WTC11 (cell line): ENCODE measurements around the gene DTL. TPM values are rescaled to one million over a fixed set of nuclear protein-coding genes. Genes with fewer than 3 reads are reported as not detected.

Source experiments
- ATAC-seq: fragments of 200-7000 bp; cut with Tn5 transposase; 2 replicates; pipeline ENCODE4 v1.10.0; 2021; ENCODE audit warnings: mild to moderate bottlenecking, moderate library complexity
- CTCF ChIA-PET: fragments of 300-600 bp; sonication (Branson Sonifier 250); formaldehyde crosslinking; loops from one replicate; lab custom pipeline; 2021; ENCODE audit warnings: antibody characterized with exemption; lab: Charles Lee
- POLR2A ChIA-PET: fragments of 350-600 bp; sonication (Branson Sonifier 250); formaldehyde crosslinking; loops from one replicate; lab custom pipeline; 2021; ENCODE audit warnings: antibody characterized with exemption; lab: Charles Lee
- DNase-seq: peaks from one replicate; pipeline ENCODE4 v3.0.0; 2021; ENCODE audit warnings: low spot score
- H3K27ac Mint-ChIP-seq: 2 replicates; pipeline ENCODE4 v1.8.0; 2021; ENCODE audit warnings: mixed read lengths
- H3K27me3 Mint-ChIP-seq: 2 replicates; pipeline ENCODE4 v1.8.0; 2021; ENCODE audit warnings: low read depth, mild to moderate bottlenecking, moderate library complexity, mixed read lengths
- H3K36me3 Mint-ChIP-seq: 2 replicates; pipeline ENCODE4 v1.8.0; 2021; ENCODE audit warnings: mixed read lengths
- H3K4me1 Mint-ChIP-seq: 2 replicates; pipeline ENCODE4 v1.8.0; 2022; ENCODE audit warnings: mixed read lengths
- H3K4me3 Mint-ChIP-seq: 2 replicates; pipeline ENCODE4 v1.8.0; 2021; ENCODE audit warnings: mild to moderate bottlenecking, moderate library complexity, mixed read lengths
- H3K9me3 Mint-ChIP-seq: 2 replicates; pipeline ENCODE4 v1.8.0; 2021; ENCODE audit warnings: mixed read lengths
- ATF6 ChIP-seq: sonication (generic); formaldehyde crosslinking; IDR thresholded peaks from 2 replicates; pipeline ENCODE4 v1.8.1; 2023; ENCODE audit warnings: mild to moderate bottlenecking, missing genetic modification reagents
- CTCF ChIP-seq: fragments of 200-600 bp; IDR thresholded peaks from 2 replicates; pipeline ENCODE4 v1.8.0; 2022; ENCODE audit warnings: antibody characterized with exemption
- E2F4 ChIP-seq: sonication (generic); formaldehyde crosslinking; IDR thresholded peaks from 2 replicates; pipeline ENCODE4 v1.8.1; 2022; ENCODE audit warnings: low read depth, mild to moderate bottlenecking, moderate library complexity, missing genetic modification reagents, borderline replicate concordance
- FOXP1 ChIP-seq: sonication (generic); formaldehyde crosslinking; IDR thresholded peaks from 2 replicates; pipeline ENCODE4 v1.8.0; 2022; ENCODE audit warnings: missing genetic modification reagents, mild to moderate bottlenecking, moderate library complexity, borderline replicate concordance
- FOXP4 ChIP-seq: sonication (generic); formaldehyde crosslinking; IDR thresholded peaks from 2 replicates; pipeline ENCODE4 v1.8.0; 2022; ENCODE audit warnings: mild to moderate bottlenecking, missing genetic modification reagents
- GRHL2 ChIP-seq: fragments of 250-450 bp; sonication (Bioruptor Pico); IDR thresholded peaks from 2 replicates; pipeline ENCODE4 v1.8.0; 2022; ENCODE audit warnings: mild to moderate bottlenecking, moderate library complexity; ENCODE audit not compliant: insufficient replicate concordance, severe bottlenecking
- HMGA2 ChIP-seq: fragments of 250-450 bp; sonication (Bioruptor Pico); IDR thresholded peaks from 2 replicates; pipeline ENCODE4 v1.4.0; 2021; ENCODE audit warnings: mild to moderate bottlenecking, moderate library complexity
- HMGXB4 ChIP-seq: sonication (generic); formaldehyde crosslinking; IDR thresholded peaks from 2 replicates; pipeline ENCODE4 v1.8.1; 2023; ENCODE audit warnings: mild to moderate bottlenecking, moderate library complexity, missing genetic modification reagents
- PREB ChIP-seq: sonication (generic); formaldehyde crosslinking; IDR thresholded peaks from 2 replicates; pipeline ENCODE4 v1.8.1; 2022; ENCODE audit warnings: mild to moderate bottlenecking, missing genetic modification reagents, moderate library complexity, borderline replicate concordance
- SMAD3 ChIP-seq: sonication (generic); formaldehyde crosslinking; IDR thresholded peaks from 2 replicates; pipeline ENCODE4 v1.8.0; 2022; ENCODE audit warnings: missing genetic modification reagents, mild to moderate bottlenecking, borderline replicate concordance
- SOX15 ChIP-seq: fragments of 250-450 bp; sonication (Bioruptor Pico); IDR thresholded peaks from 2 replicates; pipeline ENCODE4 v1.9.0; 2021; ENCODE audit warnings: mild to moderate bottlenecking
- TCF7 ChIP-seq: sonication (generic); formaldehyde crosslinking; IDR thresholded peaks from 2 replicates; pipeline ENCODE4 v1.8.0; 2022; ENCODE audit warnings: mild to moderate bottlenecking, low read depth, missing genetic modification reagents, moderate library complexity
- TEAD4 ChIP-seq: sonication (generic); formaldehyde crosslinking; IDR thresholded peaks from 2 replicates; pipeline ENCODE4 v1.8.0; 2022; ENCODE audit warnings: mild to moderate bottlenecking, missing genetic modification reagents
- ZNF219 ChIP-seq: sonication (generic); formaldehyde crosslinking; IDR thresholded peaks from 2 replicates; pipeline ENCODE4 v1.8.0; 2023; ENCODE audit warnings: missing genetic modification reagents, mild to moderate bottlenecking, borderline replicate concordance
- ZNF232 ChIP-seq: sonication (generic); formaldehyde crosslinking; IDR thresholded peaks from 2 replicates; pipeline ENCODE4 v1.8.0; 2022; ENCODE audit warnings: mild to moderate bottlenecking, missing genetic modification reagents
- ZNF281 ChIP-seq: sonication (generic); formaldehyde crosslinking; IDR thresholded peaks from 2 replicates; pipeline ENCODE4 v1.8.0; 2023; ENCODE audit warnings: mild to moderate bottlenecking, missing genetic modification reagents
- total RNA-seq: library from RNA; stranded (reverse); gene quantifications from 3 replicates; pipeline ENCODE4 v1.2.3, GENCODE V29; 2021

The DTL gene
- total RNA-seq, 1 experiment from 2014 or later, result 52.3 TPM

- DNase-seq (no peak), ATAC-seq (no peak)
- ChIA-PET POLR2A (no interaction called here), CTCF (no interaction called here)
- Mint-ChIP-seq H3K36me3 (no peaks in the 10 kb centered on the region; the same call in 1 of the 2 replicates), H3K9me3 (0 out of 2 replicates have a peak, but pooled peaks cover 5% of the 10 kb centered on the region), H3K27ac (no peak overlapping the region), H3K27me3 (no peaks in the 10 kb centered on the region), H3K4me3 (no peak overlapping the region), H3K4me1 (no peaks in the 10 kb centered on the region)
- TF ChIP-seq GRHL2 (CRISPR knock-in tag) (no peak), FOXP1 (CRISPR knock-in tag) (no peak), FOXP4 (CRISPR knock-in tag) (no peak), ZNF281 (CRISPR knock-in tag) (no peak), TEAD4 (no peak), SMAD3 (CRISPR knock-in tag) (no peak), E2F4 (CRISPR knock-in tag) (no peak), PREB (CRISPR knock-in tag) (no peak)
These were observed 105.9 kb downstream of the DTL start for GRCh38 chr1:212141404-212141803.

- no peaks in the 10 kb centered on the region; the same call in 1 of the 2 replicates for H3K36me3 Mint-ChIP-seq
- H3K4me1 Mint-ChIP-seq, result no peaks in the 10 kb centered on the region
- ChIA-PET CTCF (interaction anchor here (0.6 kb wide), 1 partner anchor 291 kb away, joined by 3 read pairs; no protein-coding TSS in a partner anchor), POLR2A (no interaction called here)
- DNase-seq, result no peak
- H3K9me3 Mint-ChIP-seq, result 0 out of 2 replicates have a peak, but pooled peaks cover 5% of the 10 kb centered on the region
- ATAC-seq, result no peak
- no peak overlapping the region for H3K4me3 Mint-ChIP-seq
- no peak overlapping the region for H3K27ac Mint-ChIP-seq
- H3K27me3 Mint-ChIP-seq, result no peaks in the 10 kb centered on the region
- TF ChIP-seq HMGXB4 (CRISPR knock-in tag) (no peak), HMGA2 (CRISPR knock-in tag) (no peak), ATF6 (no peak), ZNF219 (no peak), FOXP1 (CRISPR knock-in tag) (no peak), SOX15 (CRISPR knock-in tag) (no peak), TCF7 (CRISPR knock-in tag) (no peak), ZNF232 (CRISPR knock-in tag) (no peak), CTCF (no peak)
These were observed 107.5 kb downstream of the DTL start for GRCh38 chr1:212142883-212143530.
